SK-N-SH (cell line): Measurements from ENCODE around the gene TBCEL. TPM values are rescaled to one million over a fixed set of nuclear protein-coding genes. Genes with fewer than 3 reads are reported as not detected.

Source experiments
- CTCF ChIA-PET: fragments of 300-600, 350-600 bp; formaldehyde crosslinking; extraction: SDS; loops from one replicate; lab custom pipeline; 2021; lab: Yijun Ruan, JAX
- POLR2A ChIA-PET: fragments of 350-600 bp; sonication (Branson Sonifier 250); formaldehyde crosslinking; extraction: SDS; loops from one replicate; lab custom pipeline; 2020; ENCODE audit warnings: antibody characterized with exemption, inconsistent platforms; lab: Yijun Ruan, JAX
- DNase-seq: peaks from one replicate; pipeline ENCODE4 v3.0.0; 2012
- H2AFZ ChIP-seq: fragments of 200-600 bp; sonication (generic); 2 replicates; pipeline ENCODE4 v1.8.1; 2016; ENCODE audit warnings: antibody characterized with exemption, mild to moderate bottlenecking, low read depth
- H3F3A ChIP-seq: fragments of 200-600 bp; sonication (generic); replicated peaks from 2 replicates; pipeline ENCODE3; 2016; ENCODE audit warnings: antibody characterized with exemption, mild to moderate bottlenecking; ENCODE audit not compliant: insufficient read depth
- H3K27ac ChIP-seq, 2 experiments: fragments of 200-500 bp in 1 of 2; fragments of 200-600 bp in 1 of 2; sonication (Bioruptor generic) in 1 of 2; sonication (generic), shearing (Covaris generic) in 1 of 2; 2 replicates each; pipeline versions ENCODE4 v1.5.1 to v1.6.1; 2014 to 2016; ENCODE audit warnings: low read depth in 2 of 2, inconsistent platforms in 1 of 2, low read length in 1 of 2, mild to moderate bottlenecking in 1 of 2, mixed read lengths in 1 of 2
- H3K27me3 ChIP-seq: fragments of 200-600 bp; sonication (generic), shearing (Covaris generic); 2 replicates; pipeline ENCODE4 v1.6.1; 2016; ENCODE audit warnings: mixed run types; ENCODE audit not compliant: insufficient read depth
- H3K36me3 ChIP-seq, 2 experiments: fragments of 200-500 bp in 1 of 2; fragments of 200-600 bp in 1 of 2; sonication (Bioruptor generic) in 1 of 2; sonication (generic) in 1 of 2; replicated peaks in 1 of 2; 2 replicates each; pipeline versions ENCODE3 to v1.5.1; 2014 to 2016; ENCODE audit warnings: low read length in 1 of 2, mild to moderate bottlenecking in 1 of 2; ENCODE audit not compliant: insufficient read depth in 2 of 2, control insufficient read depth in 1 of 2
- H3K4me1 ChIP-seq, 2 experiments: fragments of 200-500 bp in 1 of 2; fragments of 200-600 bp in 1 of 2; sonication (Bioruptor generic) in 1 of 2; sonication (generic), shearing (Covaris generic) in 1 of 2; 2 replicates each; pipeline versions ENCODE4 v1.5.1 to v1.6.1; 2014 to 2016; ENCODE audit warnings: low read depth in 1 of 2, low read length in 1 of 2, mixed run types in 1 of 2; ENCODE audit not compliant: insufficient read depth in 2 of 2, control insufficient read depth in 1 of 2
- H3K4me2 ChIP-seq: fragments of 200-600 bp; sonication (generic), shearing (Covaris generic); 2 replicates; pipeline ENCODE4 v1.6.1; 2017; ENCODE audit warnings: mixed run types
- H3K4me3 ChIP-seq, 2 experiments: fragments of 200-500 bp in 1 of 2; fragments of 200-600 bp in 1 of 2; sonication (Bioruptor generic) in 1 of 2; sonication (generic), shearing (Covaris generic) in 1 of 2; 2 replicates each; pipeline versions ENCODE4 v1.5.1 to v1.8.1; 2014 to 2016; ENCODE audit warnings: low read depth in 2 of 2, inconsistent platforms in 1 of 2, low read length in 1 of 2, mild to moderate bottlenecking in 1 of 2, mixed read lengths in 1 of 2, moderate library complexity in 1 of 2
- H3K79me2 ChIP-seq: fragments of 200-600 bp; sonication (generic); 2 replicates; pipeline ENCODE4 v1.8.1; 2017; ENCODE audit warnings: mild to moderate bottlenecking; ENCODE audit not compliant: insufficient read depth
- H3K9ac ChIP-seq: fragments of 200-600 bp; sonication (generic); 2 replicates; pipeline ENCODE4 v1.6.1; 2017; ENCODE audit warnings: mixed run types
- H3K9me2 ChIP-seq: fragments of 200-600 bp; sonication (generic); 2 replicates; pipeline ENCODE4 v1.6.1; 2017; ENCODE audit warnings: mixed run types
- H3K9me3 ChIP-seq: fragments of 200-600 bp; sonication (generic); 2 replicates; pipeline ENCODE4 v1.6.1; 2017; ENCODE audit warnings: mixed run types, mild to moderate bottlenecking, moderate library complexity
- H4K20me1 ChIP-seq: fragments of 200-600 bp; sonication (generic); 2 replicates; pipeline ENCODE4 v1.6.1; 2017; ENCODE audit warnings: mild to moderate bottlenecking, mixed run types; ENCODE audit not compliant: insufficient read depth
- CHD2 ChIP-seq: fragments of 150-350 bp; IDR thresholded peaks from 2 replicates; pipeline ENCODE4 v1.6.1; 2018; ENCODE audit warnings: low read length; ENCODE audit not compliant: partially characterized antibody
- ELF1 ChIP-seq: IDR thresholded peaks from 2 replicates; pipeline ENCODE4 v1.4.0; 2012
- EP300 ChIP-seq, 2 experiments: IDR thresholded peaks; 2 replicates each; pipeline versions ENCODE4 v1.4.0 to v1.6.1; 2012; ENCODE audit warnings: borderline replicate concordance in 1 of 2, low read depth in 1 of 2, low read length in 1 of 2
- EZH2phosphoT487 ChIP-seq: fragments of 200-600 bp; sonication (generic); IDR thresholded peaks from 2 replicates; pipeline ENCODE4 v1.6.1; 2017; ENCODE audit warnings: low read depth, mixed run types, mild to moderate bottlenecking, antibody characterized with exemption, moderate library complexity, borderline replicate concordance
- PBX3 ChIP-seq: IDR thresholded peaks from 2 replicates; pipeline ENCODE4; 2012
- REST ChIP-seq: IDR thresholded peaks from 2 replicates; pipeline ENCODE4 v1.6.1; 2012; ENCODE audit warnings: mild to moderate bottlenecking, low read depth, low read length, moderate library complexity
- SIN3A ChIP-seq: IDR thresholded peaks from 2 replicates; pipeline ENCODE4 v1.6.1; 2012; ENCODE audit warnings: low read depth, mild to moderate bottlenecking, low read length, moderate library complexity, borderline replicate concordance
- TAF1 ChIP-seq: IDR thresholded peaks from 2 replicates; pipeline ENCODE4 v1.6.1; 2012; ENCODE audit warnings: low read depth, mild to moderate bottlenecking, low read length, moderate library complexity, borderline replicate concordance
- TCF12 ChIP-seq: IDR thresholded peaks from 2 replicates; pipeline ENCODE4 v1.4.0; 2012
- TEAD4 ChIP-seq: IDR thresholded peaks from 2 replicates; pipeline ENCODE4 v1.4.0; 2012; ENCODE audit warnings: mild to moderate bottlenecking, borderline replicate concordance; ENCODE audit not compliant: insufficient read depth
- USF1 ChIP-seq: IDR thresholded peaks from 2 replicates; pipeline ENCODE4 v1.4.0; 2012; ENCODE audit warnings: low read depth, borderline replicate concordance
- YY1 ChIP-seq: IDR thresholded peaks from 2 replicates; pipeline ENCODE4 v1.4.0; 2012; ENCODE audit warnings: low read depth, mild to moderate bottlenecking
- WGBS: methylation state at CpG from one replicate; pipeline ENCODE4 v1.1.6; 2017; ENCODE audit warnings: low lambda C conversion rate; 5-methylcytosine and 5-hydroxymethylcytosine counted together
- polyA plus RNA-seq, 3 experiments: library from polyadenylated mRNA; depleted of rRNA; stranded (reverse); fragments of >200 nt; gene quantifications; 2 replicates each; pipeline ENCODE4 v1.2.3, GENCODE V29; 2012
- TF ChIP-seq, protein P1 (sequence below): fragments of 150-350 bp; IDR thresholded peaks from 2 replicates; pipeline ENCODE4 v1.6.1; 2017; ENCODE audit warnings: antibody characterized with exemption, low read length, low read depth, borderline replicate concordance

The TBCEL gene
- polyA plus RNA-seq, 1 of the 3 experiments (the other 2 are of a cell fraction): 5.9 TPM

DNA sequence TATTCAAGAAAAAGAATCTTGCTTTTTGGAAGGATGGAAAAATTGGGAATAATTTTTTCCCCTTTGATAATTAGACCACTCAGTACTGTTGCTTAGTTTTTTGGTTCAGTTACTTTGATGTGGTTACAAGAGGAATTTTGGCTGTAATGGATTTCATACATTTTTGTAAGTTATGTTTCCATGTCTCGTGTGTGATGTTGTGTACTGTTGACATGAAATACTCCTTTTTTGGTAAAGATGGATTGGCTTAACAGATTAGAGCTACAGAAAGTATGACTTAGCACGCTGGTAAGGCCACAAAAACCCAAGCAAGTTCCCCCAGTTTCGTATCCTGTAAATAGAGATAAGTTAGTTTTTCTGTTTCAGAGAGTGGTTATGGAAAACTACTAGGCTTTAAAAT is 11.9 kb downstream of the TBCEL start (continued):
- TF ChIP-seq, protein P1, sequence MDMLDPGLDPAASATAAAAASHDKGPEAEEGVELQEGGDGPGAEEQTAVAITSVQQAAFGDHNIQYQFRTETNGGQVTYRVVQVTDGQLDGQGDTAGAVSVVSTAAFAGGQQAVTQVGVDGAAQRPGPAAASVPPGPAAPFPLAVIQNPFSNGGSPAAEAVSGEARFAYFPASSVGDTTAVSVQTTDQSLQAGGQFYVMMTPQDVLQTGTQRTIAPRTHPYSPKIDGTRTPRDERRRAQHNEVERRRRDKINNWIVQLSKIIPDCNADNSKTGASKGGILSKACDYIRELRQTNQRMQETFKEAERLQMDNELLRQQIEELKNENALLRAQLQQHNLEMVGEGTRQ: no peak

GRCh38 chr11:121037016-121037415 is 13.1 kb downstream of the TBCEL start:
- H3K4me1 ChIP-seq: no peaks in the 10 kb centered on the region; a peak in 1 of 4 replicates
- DNase-seq: no peak
- WGBS: 95% methylated on average over 1 of the region's 1 CpG
- ChIA-PET POLR2A (no interaction called here), CTCF (interaction anchor here (1.2 to 1.5 kb wide), 5 partner anchors 9 to 157 kb away, joined by 3 read pairs; no protein-coding TSS in a partner anchor)
- TF ChIP-seq TCF12 (no peak), PBX3 (no peak), EZH2phosphoT487 (no peak), CHD2 (no peak), SIN3A (no peak), TAF1 (no peak), ELF1 (no peak)
- TF ChIP-seq, protein P1: no peak
- H3K9me2 ChIP-seq: no peaks in the 10 kb centered on the region
- no peak overlapping the region for H3K27ac ChIP-seq
- no peak overlapping the region for H2AFZ ChIP-seq
- no peaks in the 10 kb centered on the region for H3K27me3 ChIP-seq
- H4K20me1 ChIP-seq: peaks cover 30% of the 10 kb centered on the region
- H3K36me3 ChIP-seq: peaks cover 0 to 4% of the 10 kb centered on the region in 2 experiments
- peaks cover 59% of the 10 kb centered on the region for H3K79me2 ChIP-seq
- no peak overlapping the region for H3K9ac ChIP-seq
- H3K4me3 ChIP-seq: no peak overlapping the region
- H3K4me2 ChIP-seq: no peak overlapping the region
- H3K9me3 ChIP-seq: no peaks in the 10 kb centered on the region
- H3F3A ChIP-seq: no peaks in the 10 kb centered on the region

DNA sequence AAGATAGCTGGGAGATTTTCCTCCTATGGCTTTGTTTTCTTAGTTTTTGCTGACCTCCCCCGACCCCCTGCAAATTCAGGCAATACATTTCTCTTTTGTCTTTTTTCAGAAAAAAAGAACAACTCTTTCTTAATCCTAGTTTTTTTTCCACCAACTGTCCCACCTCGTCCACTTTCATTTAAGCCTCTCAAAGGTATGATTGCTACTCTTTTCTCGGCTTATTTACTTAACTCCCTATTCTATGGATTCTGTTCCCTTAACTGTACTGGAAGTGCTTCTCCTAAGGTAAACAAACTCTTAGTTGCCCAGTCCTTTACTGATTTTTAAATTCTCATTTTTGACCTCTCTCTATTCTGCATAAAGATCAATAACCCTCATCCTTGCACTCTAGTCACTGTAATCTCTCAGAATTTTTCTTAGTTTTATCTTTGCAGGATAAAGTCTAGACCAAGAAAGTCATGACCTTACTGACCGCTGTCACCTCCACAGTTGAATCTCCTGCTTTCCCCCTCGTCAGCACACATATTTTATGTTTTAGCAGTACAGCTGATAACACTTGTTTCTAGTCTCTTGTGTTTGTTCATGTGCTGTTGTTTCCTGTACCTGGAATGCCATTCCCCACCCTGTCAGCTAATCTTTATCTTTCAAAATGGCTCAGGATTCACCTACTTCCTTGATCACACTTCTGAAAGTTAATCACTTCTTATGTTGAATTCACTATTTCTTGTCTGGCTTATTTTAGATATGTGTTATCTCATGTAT is 14.9 kb downstream of the TBCEL start:
- POLR2A ChIA-PET: no interaction called here
- DNase-seq: no peak
- no peaks in the 10 kb centered on the region for H3F3A ChIP-seq
- no peaks in the 10 kb centered on the region for H3K27me3 ChIP-seq
- H3K4me2 ChIP-seq: no peak overlapping the region
- H2AFZ ChIP-seq: no peak overlapping the region
- CTCF ChIA-PET: interaction anchor here (1.0 to 1.6 kb wide), 4 partner anchors 10 to 156 kb away, joined by 3 to 5 read pairs (median 4); no protein-coding TSS in a partner anchor
- H4K20me1 ChIP-seq: peaks cover 37% of the 10 kb centered on the region
- H3K9ac ChIP-seq: no peak overlapping the region
- no peak overlapping the region for H3K27ac ChIP-seq
- no peaks in the 10 kb centered on the region; a peak in 1 of 4 replicates for H3K4me1 ChIP-seq
- no peak overlapping the region for H3K4me3 ChIP-seq
- WGBS: 95% methylated on average over 5 of the region's 5 CpGs
- H3K36me3 ChIP-seq: peaks cover 0 to 2% of the 10 kb centered on the region in 2 experiments
- H3K9me3 ChIP-seq: no peaks in the 10 kb centered on the region
- no peaks in the 10 kb centered on the region for H3K9me2 ChIP-seq
- H3K79me2 ChIP-seq: peaks cover 63% of the 10 kb centered on the region
- TF ChIP-seq EP300 (IDR thresholded peaks at IDR 0.05; ENCODE audit: borderline replicate concordance in 1 of 2, low read depth in 1 of 2, low read length in 1 of 2): no peak
- no peak for TF ChIP-seq YY1
- TF ChIP-seq TEAD4: no peak
- no peak for TF ChIP-seq REST
- TF ChIP-seq USF1: no peak
